K562 (cell line): ENCODE data around the gene GPATCH2. TPM values are rescaled to one million over a fixed set of nuclear protein-coding genes. Genes with fewer than 3 reads are reported as not detected.

Source experiments
- ATAC-seq: fragments of 200-7000 bp; cut with Tn5 transposase; 3 replicates; pipeline ENCODE4 v1.9.1; 2020; ENCODE audit warnings: moderate library complexity
- BruUV-seq: library from RNA; stranded (reverse); fragments of 400-500 nt; replicated peaks from 2 replicates; lab custom pipeline; 2021; lab: Mats Ljungman, UMichigan
- CTCF ChIA-PET: fragments of 300-600 bp; formaldehyde crosslinking; extraction: SDS; loops from one replicate; lab custom pipeline; 2021; ENCODE audit warnings: low intra/inter-chr PET ratio; lab: Yijun Ruan, JAX
- POLR2A ChIA-PET: fragments of 300-600, 350-650 bp; sonication (Branson Sonifier 250); formaldehyde crosslinking; extraction: SDS; loops from one replicate; lab custom pipeline; 2021; ENCODE audit warnings: antibody characterized with exemption, inconsistent platforms; lab: Yijun Ruan, JAX
- DNase-seq, 4 experiments: peaks; one replicate each; pipeline versions ENCODE4 v3.0.0 to v3.0.0-alpha.2; 2011 to 2018; ENCODE audit warnings: low spot score in 3 of 4, mixed read lengths in 3 of 4; ENCODE audit errors: extremely low read depth in 1 of 4
- FAIRE-seq: peaks from 2 replicates; lab custom pipeline; 2011; peaks lifted over from hg19 to GRCh38; lab: Jason Lieb, UNC
- H2AFZ ChIP-seq: 2 replicates; pipeline ENCODE4 v1.6.0; 2011; ENCODE audit warnings: low read depth, low read length, control low read depth, inconsistent platforms
- H3K27ac ChIP-seq: fragments of 200-600 bp; 3 replicates; pipeline ENCODE4 v1.8.0; 2011; ENCODE audit warnings: low read depth, mild to moderate bottlenecking, control low read depth, inconsistent platforms, low read length, moderate library complexity, mixed read lengths; ENCODE audit errors: extremely low read depth
- H3K27me3 ChIP-seq, 2 experiments: fragments of 300-600 bp in 1 of 2; 2 replicates in 1 of 2; 3 replicates in 1 of 2; pipeline versions ENCODE4 v1.6.0 to v1.8.0; 2011; ENCODE audit warnings: inconsistent platforms in 2 of 2, low read length in 2 of 2, mild to moderate bottlenecking in 1 of 2, mixed read lengths in 1 of 2, moderate library complexity in 1 of 2; ENCODE audit not compliant: control insufficient read depth in 2 of 2, insufficient read depth in 2 of 2
- H3K36me3 ChIP-seq: fragments of 300-600 bp; 3 replicates; pipeline ENCODE4 v1.8.0; 2011; ENCODE audit warnings: mild to moderate bottlenecking, low read length, inconsistent platforms; ENCODE audit not compliant: control insufficient read depth, insufficient read depth
- H3K4me1 ChIP-seq, 2 experiments: fragments of 200-600 bp in 1 of 2; replicated peaks in 1 of 2; 2 replicates in 1 of 2; 3 replicates in 1 of 2; pipeline versions ENCODE4 v1.5.1 to v1.8.0; 2011; ENCODE audit warnings: inconsistent platforms in 2 of 2, low read length in 2 of 2, mild to moderate bottlenecking in 1 of 2, mixed read lengths in 1 of 2, moderate library complexity in 1 of 2; ENCODE audit not compliant: control insufficient read depth in 2 of 2, insufficient read depth in 2 of 2
- H3K4me2 ChIP-seq: 2 replicates; pipeline ENCODE4 v1.6.1; 2011; ENCODE audit warnings: low read length, control low read depth, inconsistent platforms, mixed read lengths; ENCODE audit not compliant: insufficient read depth
- H3K4me3 ChIP-seq: fragments of 200-600 bp; sonication (generic), shearing (Covaris generic); 2 replicates; pipeline ENCODE4 v1.5.1; 2016; ENCODE audit warnings: control low read depth, inconsistent platforms
- H3K79me2 ChIP-seq: fragments of 200-600 bp; 3 replicates; pipeline ENCODE4 v1.8.0; 2011; ENCODE audit warnings: low read length, inconsistent platforms; ENCODE audit not compliant: control insufficient read depth, insufficient read depth
- H3K9ac ChIP-seq, 2 experiments: 2 replicates each; pipeline versions ENCODE4 v1.6.0 to v1.6.1; 2011; ENCODE audit warnings: low read depth in 2 of 2, low read length in 2 of 2, control low read depth in 1 of 2, inconsistent platforms in 1 of 2, mild to moderate bottlenecking in 1 of 2, mixed read lengths in 1 of 2; ENCODE audit not compliant: insufficient read depth in 1 of 2
- H3K9me1 ChIP-seq: one replicate; pipeline ENCODE4 v1.6.0; 2011; ENCODE audit warnings: inconsistent platforms, mild to moderate bottlenecking, low read length, moderate library complexity; ENCODE audit not compliant: control insufficient read depth, insufficient read depth
- H3K9me3 ChIP-seq: replicated peaks from 2 replicates; pipeline ENCODE4 v1.5.1; 2011; ENCODE audit warnings: low read depth, low read length, inconsistent platforms; ENCODE audit not compliant: control insufficient read depth, insufficient read depth
- H4K20me1 ChIP-seq: replicated peaks from 2 replicates; pipeline ENCODE4 v1.6.1; 2011; ENCODE audit warnings: low read length, inconsistent platforms, mixed read lengths; ENCODE audit not compliant: control insufficient read depth, insufficient read depth
- ADNP ChIP-seq: fragments of 200-800 bp; sonication (Bioruptor generic); IDR thresholded peaks from 2 replicates; pipeline ENCODE4 v1.6.1; 2016; ENCODE audit warnings: missing genetic modification characterization, missing compliant biosample characterization
- BRD4 ChIP-seq: fragments of 200-600 bp; sonication (generic); IDR thresholded peaks from 2 replicates; pipeline ENCODE4 v1.6.1; 2017; ENCODE audit warnings: inconsistent platforms
- DACH1 ChIP-seq: fragments of 450-650 bp; IDR thresholded peaks from 2 replicates; pipeline ENCODE4 v1.6.1; 2018; ENCODE audit not compliant: partially characterized antibody
- RNF2 ChIP-seq: sonication (generic); IDR thresholded peaks from 2 replicates; pipeline ENCODE4 v1.6.1; 2016
- SIX5 ChIP-seq, 2 experiments: IDR thresholded peaks; 2 replicates each; pipeline ENCODE4 v1.6.1; 2011; ENCODE audit warnings: low read length in 2 of 2, borderline replicate concordance in 1 of 2, low read depth in 1 of 2, mild to moderate bottlenecking in 1 of 2, moderate library complexity in 1 of 2; ENCODE audit not compliant: insufficient read depth in 1 of 2
- SMAD3 ChIP-seq: fragments of 450-650 bp; formaldehyde crosslinking; conservative IDR thresholded peaks from 2 replicates; pipeline ENCODE4 v1.4.0; 2020; ENCODE audit warnings: mild to moderate bottlenecking
- TCF7L2 ChIP-seq: fragments of 150-350 bp; IDR thresholded peaks from 2 replicates; pipeline ENCODE4 v1.6.1; 2016; ENCODE audit warnings: low read depth, mild to moderate bottlenecking, low read length, moderate library complexity
- THAP12 ChIP-seq: fragments of 250-450 bp; sonication (Bioruptor Pico); IDR thresholded peaks from 2 replicates; pipeline ENCODE4 v1.9.0; 2021; ENCODE audit warnings: mild to moderate bottlenecking, inconsistent platforms
- XRCC3 ChIP-seq: fragments of 450-650 bp; IDR thresholded peaks from 2 replicates; pipeline ENCODE4 v1.6.1; 2017; ENCODE audit warnings: mild to moderate bottlenecking, moderate library complexity
- ZFP91 ChIP-seq: sonication (generic); formaldehyde crosslinking; IDR thresholded peaks from 2 replicates; pipeline ENCODE4 v1.8.0; 2022; ENCODE audit warnings: mild to moderate bottlenecking, missing genetic modification reagents
- ZNF696 ChIP-seq: fragments of 250-450 bp; sonication (Bioruptor Pico); conservative IDR thresholded peaks from 2 replicates; pipeline ENCODE4 v1.4.0; 2020; ENCODE audit warnings: mild to moderate bottlenecking, moderate library complexity
- WGBS: fragments of 100-300 bp; shearing (Covaris generic); methylation state at CpG from one replicate; pipeline ENCODE4 v1.1.6; 2016; ENCODE audit warnings: low coverage, mixed read lengths; ENCODE audit not compliant: insufficient coverage; ENCODE audit errors: missing lambda C conversion rate; 5-methylcytosine and 5-hydroxymethylcytosine counted together
- in situ Hi-C: fragments of 300-500 bp; cut with MboI; formaldehyde crosslinking; loops from 4 replicates; pipeline ENCODE4 v1.15.0; 2018; ENCODE audit warnings: inconsistent platforms, mixed read lengths
- intact Hi-C: fragments of 100-400 bp; cut with micrococcal nuclease; formaldehyde crosslinking; loops from 2 replicates; pipeline ENCODE4 v1.14.2; 2022
- polyA plus RNA-seq, 8 experiments: library from polyadenylated mRNA; depleted of rRNA in 4 of 8; stranded (reverse) in 5 of 8; unstranded in 3 of 8; fragments of >200 nt; fragmentation: Nextera tagmentation in 2 of 8; fragmentation: Illumina TruSeq in 1 of 8; extraction: Ambion mirVana in 2 of 8; extraction: Trizol in 1 of 8; gene quantifications; 2 replicates each; pipeline versions ENCODE4 v1.2.1 to v1.2.3, GENCODE V29; 2011 to 2014; ENCODE audit warnings: inconsistent platforms in 1 of 8, missing spikeins in 1 of 8
- total RNA-seq, 7 experiments: library from RNA; depleted of rRNA in 6 of 7; stranded (reverse); fragments of >200 nt in 6 of 7; fragmentation: Illumina TruSeq in 2 of 7; extraction: Trizol in 2 of 7; gene quantifications; 2 replicates each; pipeline versions ENCODE4 v1.2.1 to v1.2.3, GENCODE V29; 2011 to 2021; ENCODE audit warnings: low replicate concordance in 1 of 7
- TF ChIP-seq, protein P1 (sequence below): sonication (generic); formaldehyde crosslinking; IDR thresholded peaks from 2 replicates; pipeline ENCODE4 v1.8.0; 2022; ENCODE audit warnings: missing genetic modification reagents, mild to moderate bottlenecking, borderline replicate concordance

Gene GPATCH2
- total and polyA plus RNA-seq, 9 of the 15 experiments (the other 6 are each of a cell fraction or from before 2014, with no cell fraction given) = 0.38 to 2.0 (median 0.55) TPM

- H3K27me3 ChIP-seq = no peaks in the 10 kb centered on the region
- no peak for DNase-seq
- H2AFZ ChIP-seq = no peak overlapping the region
- ATAC-seq = no peak
- H3K4me2 ChIP-seq = no peak overlapping the region
- FAIRE-seq = no peak
- ChIA-PET CTCF (no interaction called here), POLR2A (no interaction called here)
- no peaks in the 10 kb centered on the region for H4K20me1 ChIP-seq
- H3K4me1 ChIP-seq = no peaks in the 10 kb centered on the region
- intact Hi-C loops = no loop called here
- no peak overlapping the region for H3K27ac ChIP-seq
- H3K9ac ChIP-seq = no peak overlapping the region
- TF ChIP-seq, protein P1, sequence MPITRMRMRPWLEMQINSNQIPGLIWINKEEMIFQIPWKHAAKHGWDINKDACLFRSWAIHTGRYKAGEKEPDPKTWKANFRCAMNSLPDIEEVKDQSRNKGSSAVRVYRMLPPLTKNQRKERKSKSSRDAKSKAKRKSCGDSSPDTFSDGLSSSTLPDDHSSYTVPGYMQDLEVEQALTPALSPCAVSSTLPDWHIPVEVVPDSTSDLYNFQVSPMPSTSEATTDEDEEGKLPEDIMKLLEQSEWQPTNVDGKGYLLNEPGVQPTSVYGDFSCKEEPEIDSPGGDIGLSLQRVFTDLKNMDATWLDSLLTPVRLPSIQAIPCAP (CRISPR knock-in tag) = no peak
- no peak for TF ChIP-seq ZFP91 (CRISPR knock-in tag)
- no peak for TF ChIP-seq SIX5 (IDR thresholded peaks at IDR 0.05; ENCODE audit: borderline replicate concordance in 1 of 2, insufficient read depth in 1 of 2, low read depth in 1 of 2, low read length in 2 of 2)
- no peak for TF ChIP-seq ADNP
- no peak for TF ChIP-seq SMAD3 (CRISPR knock-in tag)
- TF ChIP-seq XRCC3 = no peak
- TF ChIP-seq DACH1 = no peak
- no peak for TF ChIP-seq RNF2
- TF ChIP-seq THAP12 (CRISPR knock-in tag) = no peak
- no peak for TF ChIP-seq ZNF696 (CRISPR knock-in tag)
- TF ChIP-seq BRD4 = no peak
- no peak for TF ChIP-seq TCF7L2
- TF ChIP-seq, all 486 proteins: peak for 0
- no peaks in the 10 kb centered on the region for H3K9me1 ChIP-seq
- no peak overlapping the region for H3K4me3 ChIP-seq
- no TSS peak for BruUV-seq
- no peaks in the 10 kb centered on the region for H3K79me2 ChIP-seq
- no peaks in the 10 kb centered on the region for H3K9me3 ChIP-seq
- 0% methylated on average over 3 of the region's 3 CpGs for WGBS
- in situ Hi-C loops = no loop called here
- H3K36me3 ChIP-seq = no peaks in the 10 kb centered on the region
These were observed 148.4 kb downstream of the GPATCH2 start for GRCh38 chr1:217482356-217483102.
